Endothelial cell (in vitro differentiated cells): Measurements from ENCODE around the gene NEDD4L. TPM values are rescaled to one million over a fixed set of nuclear protein-coding genes. Genes with fewer than 3 reads are reported as not detected.

ENCODE experiments used
- DNase-seq: peaks from one replicate; pipeline ENCODE4 v3.0.0; 2021; ENCODE audit warnings: low spot score
- H3K27ac Mint-ChIP-seq: one replicate; pipeline ENCODE4 v1.8.0; 2021; ENCODE audit warnings: mixed read lengths, inconsistent platforms; ENCODE audit not compliant: unreplicated experiment
- H3K27me3 Mint-ChIP-seq: one replicate; pipeline ENCODE4 v1.8.0; 2021; ENCODE audit warnings: mild to moderate bottlenecking, moderate library complexity, mixed read lengths, inconsistent platforms; ENCODE audit not compliant: unreplicated experiment
- H3K36me3 Mint-ChIP-seq: one replicate; pipeline ENCODE4 v1.8.0; 2021; ENCODE audit warnings: mild to moderate bottlenecking, low read depth, mixed read lengths, inconsistent platforms; ENCODE audit not compliant: unreplicated experiment
- H3K4me1 Mint-ChIP-seq: one replicate; pipeline ENCODE4 v1.8.0; 2021; ENCODE audit warnings: mild to moderate bottlenecking, mixed read lengths, inconsistent platforms; ENCODE audit not compliant: unreplicated experiment
- H3K4me3 Mint-ChIP-seq: one replicate; pipeline ENCODE4 v1.8.0; 2021; ENCODE audit warnings: mild to moderate bottlenecking, mixed read lengths, inconsistent platforms; ENCODE audit not compliant: unreplicated experiment
- H3K9me3 Mint-ChIP-seq: one replicate; pipeline ENCODE4 v1.8.0; 2021; ENCODE audit warnings: mixed read lengths, inconsistent platforms; ENCODE audit not compliant: unreplicated experiment
- total RNA-seq: library from RNA; stranded (reverse); fragmentation: NEBNext Ultra II Directional; extraction: Animal tissue kit (Norgen Biotek cat#: 25700); gene quantifications from one replicate; pipeline ENCODE4 v1.2.1, GENCODE V29; 2021; ENCODE audit not compliant: unreplicated experiment
- TF ChIP-seq, protein P1 (sequence below): fragments of 200-600 bp; sonication (generic); IDR thresholded peaks from one replicate; pipeline ENCODE4 v1.5.0; 2021; ENCODE audit warnings: antibody characterized with exemption; ENCODE audit not compliant: unreplicated experiment

Gene NEDD4L
- total RNA-seq, 1 donor from 2014 or later, result 42.8 TPM

DNA sequence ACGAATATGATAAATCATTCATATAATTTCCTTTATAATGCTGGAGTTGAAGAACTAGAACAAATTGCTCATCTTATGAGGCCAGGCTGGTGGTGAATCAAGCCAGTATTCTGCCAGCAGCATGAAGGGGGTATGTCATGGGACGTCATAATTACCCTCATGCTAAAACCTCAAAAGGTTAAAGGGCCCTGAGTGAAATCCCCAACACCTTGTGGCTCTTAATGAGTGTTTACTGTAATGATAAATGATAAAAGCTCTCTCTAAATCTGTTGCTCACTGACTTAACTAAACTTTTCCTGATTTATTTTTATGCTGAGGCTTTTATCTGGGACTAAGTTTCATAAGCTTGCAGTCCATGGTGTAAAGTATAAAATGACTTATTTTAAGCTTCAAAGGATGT lies 18.3 kb upstream of the NEDD4L start:
- H3K9me3 Mint-ChIP-seq, result no peaks in the 10 kb centered on the region
- DNase-seq, result no peak
- no peak overlapping the region for H3K4me3 Mint-ChIP-seq
- H3K27me3 Mint-ChIP-seq, result no peaks in the 10 kb centered on the region
- H3K4me1 Mint-ChIP-seq, result no peaks in the 10 kb centered on the region
- H3K36me3 Mint-ChIP-seq, result no peaks in the 10 kb centered on the region
- H3K27ac Mint-ChIP-seq, result no peak overlapping the region
- TF ChIP-seq, protein P1, sequence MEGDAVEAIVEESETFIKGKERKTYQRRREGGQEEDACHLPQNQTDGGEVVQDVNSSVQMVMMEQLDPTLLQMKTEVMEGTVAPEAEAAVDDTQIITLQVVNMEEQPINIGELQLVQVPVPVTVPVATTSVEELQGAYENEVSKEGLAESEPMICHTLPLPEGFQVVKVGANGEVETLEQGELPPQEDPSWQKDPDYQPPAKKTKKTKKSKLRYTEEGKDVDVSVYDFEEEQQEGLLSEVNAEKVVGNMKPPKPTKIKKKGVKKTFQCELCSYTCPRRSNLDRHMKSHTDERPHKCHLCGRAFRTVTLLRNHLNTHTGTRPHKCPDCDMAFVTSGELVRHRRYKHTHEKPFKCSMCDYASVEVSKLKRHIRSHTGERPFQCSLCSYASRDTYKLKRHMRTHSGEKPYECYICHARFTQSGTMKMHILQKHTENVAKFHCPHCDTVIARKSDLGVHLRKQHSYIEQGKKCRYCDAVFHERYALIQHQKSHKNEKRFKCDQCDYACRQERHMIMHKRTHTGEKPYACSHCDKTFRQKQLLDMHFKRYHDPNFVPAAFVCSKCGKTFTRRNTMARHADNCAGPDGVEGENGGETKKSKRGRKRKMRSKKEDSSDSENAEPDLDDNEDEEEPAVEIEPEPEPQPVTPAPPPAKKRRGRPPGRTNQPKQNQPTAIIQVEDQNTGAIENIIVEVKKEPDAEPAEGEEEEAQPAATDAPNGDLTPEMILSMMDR, result no peak

DNA sequence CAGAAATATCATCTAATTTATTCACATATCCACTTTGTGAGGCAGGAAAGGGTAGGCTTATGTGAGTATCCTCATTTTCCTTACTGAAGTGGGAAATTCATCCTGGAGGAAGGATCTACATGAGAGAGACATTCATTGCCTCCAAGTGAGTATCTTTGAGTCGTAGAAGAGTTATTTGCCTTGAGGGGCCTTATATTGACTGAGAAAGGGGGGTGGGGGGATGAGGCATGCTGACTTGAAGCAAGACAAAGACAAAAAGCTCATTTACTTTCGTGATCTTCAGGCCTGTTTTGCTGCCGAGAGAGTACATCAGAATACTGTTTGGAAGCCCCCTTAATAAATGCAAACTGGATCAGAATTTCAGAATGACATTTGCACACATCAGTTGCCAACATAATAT lies 17.6 kb upstream of the NEDD4L start:
- Mint-ChIP-seq H3K4me3 (no peak overlapping the region), H3K27me3 (no peaks in the 10 kb centered on the region), H3K4me1 (no peaks in the 10 kb centered on the region), H3K36me3 (no peaks in the 10 kb centered on the region), H3K27ac (no peak overlapping the region), H3K9me3 (no peaks in the 10 kb centered on the region)
- DNase-seq, result no peak
- TF ChIP-seq, protein P1, result no peak

DNA sequence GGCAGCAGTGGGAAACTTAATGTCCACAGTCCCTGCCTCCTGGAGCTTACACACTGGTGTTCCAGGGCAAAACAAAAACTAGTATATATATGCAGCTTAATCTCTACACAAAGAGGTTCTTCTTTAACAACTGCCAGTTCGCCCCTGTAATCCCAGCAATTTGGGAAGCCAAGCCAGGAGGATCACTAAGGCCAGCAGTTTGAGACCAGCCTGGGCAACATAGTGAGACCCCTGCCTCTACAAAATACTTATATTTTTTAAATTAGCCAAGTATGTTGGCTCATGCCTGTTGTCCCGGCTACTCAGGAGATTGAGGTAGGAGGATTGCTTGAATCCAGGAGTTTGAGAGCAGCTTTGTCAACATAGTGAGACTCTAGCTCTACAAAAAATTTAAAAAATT lies 17.2 kb upstream of the NEDD4L start:
- no peaks in the 10 kb centered on the region for H3K36me3 Mint-ChIP-seq
- no peak for DNase-seq
- H3K9me3 Mint-ChIP-seq, result no peaks in the 10 kb centered on the region
- H3K4me3 Mint-ChIP-seq, result no peak overlapping the region
- no peak overlapping the region for H3K27ac Mint-ChIP-seq
- H3K4me1 Mint-ChIP-seq, result no peaks in the 10 kb centered on the region
- no peaks in the 10 kb centered on the region for H3K27me3 Mint-ChIP-seq
- TF ChIP-seq, protein P1, result no peak

DNA sequence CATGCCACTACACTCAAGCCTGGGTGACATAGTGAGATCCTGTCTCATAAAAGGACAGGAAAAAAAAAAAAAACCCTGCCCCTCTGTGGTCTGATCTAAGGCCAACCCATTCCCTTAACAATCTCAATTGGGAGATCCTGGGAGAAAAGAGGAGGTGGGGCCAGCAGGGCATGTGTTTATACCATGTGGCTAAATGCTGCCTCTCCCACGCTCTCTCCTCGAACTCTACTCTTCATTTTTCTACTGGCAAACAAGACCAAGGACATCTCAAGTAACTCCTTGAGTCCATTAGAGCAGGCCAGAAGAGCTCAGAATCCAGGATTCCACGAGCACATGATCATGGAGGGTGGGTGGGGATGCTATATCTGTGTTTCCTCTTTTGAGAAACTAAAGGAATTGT lies 16.7 kb upstream of the NEDD4L start:
- Mint-ChIP-seq H3K36me3 (no peaks in the 10 kb centered on the region), H3K4me1 (no peaks in the 10 kb centered on the region), H3K4me3 (no peak overlapping the region), H3K27me3 (no peaks in the 10 kb centered on the region), H3K27ac (no peak overlapping the region), H3K9me3 (no peaks in the 10 kb centered on the region)
- TF ChIP-seq, protein P1, result no peak
- no peak for DNase-seq

DNA sequence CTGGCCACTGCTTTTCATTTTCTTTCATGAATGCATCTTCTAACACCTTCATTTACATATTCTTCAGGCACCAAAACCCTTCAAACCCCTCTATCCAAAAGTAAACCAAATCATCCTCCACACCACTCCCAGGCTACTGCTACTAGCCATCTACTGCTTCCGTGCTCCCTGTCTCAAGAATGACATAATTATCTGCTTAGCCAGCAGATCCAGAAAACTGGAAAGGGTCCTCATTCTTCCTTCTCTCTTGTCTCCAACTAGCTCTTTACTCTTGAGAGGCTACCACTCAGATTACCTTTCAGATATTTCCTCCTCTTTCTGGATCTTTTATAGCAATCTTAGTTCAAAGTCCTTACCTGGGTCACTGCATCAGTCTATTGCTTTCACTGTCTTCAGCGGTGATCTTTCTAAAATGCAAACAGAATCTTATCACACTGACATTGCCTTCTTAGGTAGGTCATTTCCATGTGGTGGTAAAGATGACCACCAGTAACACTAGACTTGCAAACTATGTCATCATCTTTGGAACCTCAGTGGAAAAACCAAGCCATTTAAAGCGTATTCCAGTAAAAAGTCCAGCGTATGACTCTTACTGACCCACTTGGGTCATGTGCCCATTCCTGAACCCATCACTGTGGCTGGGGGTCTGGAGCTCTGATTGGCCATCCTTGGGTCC lies 15.8 kb upstream of the NEDD4L start:
- TF ChIP-seq, protein P1, result no peak
- H3K9me3 Mint-ChIP-seq, result no peaks in the 10 kb centered on the region
- H3K27me3 Mint-ChIP-seq, result no peaks in the 10 kb centered on the region
- H3K36me3 Mint-ChIP-seq, result no peaks in the 10 kb centered on the region
- no peak overlapping the region for H3K27ac Mint-ChIP-seq
- no peaks in the 10 kb centered on the region for H3K4me1 Mint-ChIP-seq
- no peak for DNase-seq
- H3K4me3 Mint-ChIP-seq, result no peak overlapping the region
